ENCODE data around the gene TSACC. TPM values are rescaled to one million over a fixed set of nuclear protein-coding genes. Genes with fewer than 3 reads are reported as not detected.
A peak's percentile ranks its signal among the peaks of the same experiment; 100 is the strongest.

TSACC gene
- total RNA-seq, 1 donor from 2014 or later = 0.44 TPM

DNA sequence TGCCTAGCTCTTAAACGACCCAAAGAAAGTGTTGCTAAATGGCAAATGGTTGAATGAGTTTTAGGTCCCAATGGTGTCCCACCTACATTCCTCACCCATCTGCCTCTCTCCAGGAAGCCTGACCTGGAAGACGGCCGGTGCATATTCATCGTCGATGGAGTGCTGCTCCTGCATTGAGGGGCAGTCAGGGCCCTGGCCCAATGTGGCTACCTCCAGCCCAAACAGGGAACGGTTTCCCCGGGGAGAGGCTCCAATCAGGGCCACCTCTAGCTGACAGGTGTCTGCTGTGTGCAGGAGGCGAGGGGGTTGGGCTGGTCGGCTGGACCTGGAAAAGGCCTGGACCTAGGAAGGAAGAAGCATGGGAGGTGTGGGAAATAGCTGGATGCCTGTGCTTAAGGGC lies 44.4 kb upstream of the TSACC start:
- H3K4me3 Mint-ChIP-seq = no peak overlapping the region

DNA sequence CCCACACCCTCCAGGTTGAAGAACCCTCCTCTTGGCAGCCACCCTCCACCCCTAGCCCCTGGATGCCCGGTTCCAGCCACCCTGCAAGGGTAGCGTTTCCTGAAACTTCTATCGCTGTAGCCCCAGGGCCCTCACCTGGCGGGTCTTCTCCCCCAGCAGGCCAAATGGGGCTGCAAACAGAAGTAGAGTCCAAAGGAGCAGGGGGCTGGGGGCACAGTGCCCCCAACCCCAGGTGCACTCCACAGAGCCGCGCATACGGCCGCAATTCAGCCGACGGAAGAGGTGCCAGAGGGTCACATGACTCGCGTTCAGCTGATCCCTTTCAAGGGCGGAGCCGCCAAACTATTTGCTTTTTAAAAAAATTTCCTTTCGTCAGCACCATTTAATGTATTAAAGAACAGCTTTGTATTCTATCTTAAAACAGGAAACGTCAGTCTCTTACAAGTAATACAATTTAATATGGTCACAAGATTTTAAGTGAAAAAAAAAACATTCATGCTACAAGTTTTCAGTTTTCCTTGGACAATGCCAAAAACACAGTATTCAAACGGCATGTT lies 42.9 kb upstream of the TSACC start, which contains the start of gene GLMP:
TSS of gene GLMP (minus strand) at position 289 of the 557 bp plus-strand sequence. CDS start at position 255, 34 bp downstream.
- TF ChIP-seq CTCF (IDR thresholded peaks at IDR 0.05) = no peak
- ChIA-PET POLR2A (interaction anchor here (0.7 to 0.9 kb wide), 2 partner anchors 13 to 24 kb away, joined by 3 to 8 read pairs; partner anchors contain the start of gene SMG5), CTCF (interaction anchor here (1.0 kb wide), 1 partner anchor 24 kb away, joined by 5 read pairs; no protein-coding TSS in a partner anchor)
- peak within 1 kb of the TSS; percentile 46 for H3K27ac Mint-ChIP-seq
- intact Hi-C loops (cut with micrococcal nuclease) = loop anchor here (1.0 to 5.0 kb wide), 2 partner anchors 13 to 42 kb away; partner anchors contain the start of genes CCT3, SMG5 and TSACC
- H3K9me3 Mint-ChIP-seq = no peaks in the 10 kb centered on the region
- peaks cover 2% of the 10 kb centered on the region for H3K36me3 Mint-ChIP-seq (ENCODE audit: low read depth)
- ATAC-seq (ENCODE audit: low read depth) (peak; percentile 56), DNase-seq (peak; percentile 28)
- H3K27me3 Mint-ChIP-seq = no peaks in the 10 kb centered on the region
- peak within 1 kb of the TSS; percentile 87 for H3K4me3 Mint-ChIP-seq
- peaks cover 21% of the 10 kb centered on the region for H3K4me1 Mint-ChIP-seq

More for the DNA sequence above, 44.4 kb upstream of the TSACC start:
- Mint-ChIP-seq H3K36me3 (ENCODE audit: low read depth) (peaks cover 7% of the 10 kb centered on the region), H3K27ac (no peak overlapping the region), H3K9me3 (no peaks in the 10 kb centered on the region), H3K27me3 (no peaks in the 10 kb centered on the region), H3K4me1 (peaks cover 21% of the 10 kb centered on the region)
- no peak for ATAC-seq (ENCODE audit: low read depth)
- POLR2A ChIA-PET = interaction anchor here (1.4 kb wide), 1 partner anchor 11 kb away, joined by 5 read pairs; the partner anchor contains the start of gene SMG5
- DNase-seq = no peak
- CTCF ChIA-PET = no interaction called here
- TF ChIP-seq CTCF (IDR thresholded peaks at IDR 0.05) = no peak
- intact Hi-C loops (cut with micrococcal nuclease) = no loop called here

DNA sequence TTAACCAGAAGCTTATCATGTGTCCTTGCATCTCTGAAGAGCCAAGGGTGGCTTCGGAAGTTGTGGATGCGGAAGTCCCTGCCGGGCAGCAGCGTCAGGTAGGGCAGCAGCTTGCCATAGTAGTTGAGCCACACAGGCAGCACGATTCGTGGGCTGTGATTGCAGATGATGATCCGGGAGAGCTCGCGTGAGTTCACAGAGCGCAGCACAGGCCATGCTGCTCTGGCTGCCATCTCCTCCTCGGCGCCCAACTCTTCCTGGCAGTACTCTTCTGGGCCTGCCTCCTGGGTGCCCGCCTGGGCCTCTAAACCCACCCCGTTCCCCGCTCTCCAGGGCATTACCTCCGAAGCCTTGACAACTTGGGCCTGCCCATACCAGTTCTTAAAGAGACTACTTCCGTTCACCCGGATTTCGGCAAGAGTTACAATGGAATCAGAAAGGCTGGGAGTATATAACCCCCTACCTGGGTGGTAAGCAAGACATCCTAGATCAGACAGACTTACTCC lies 39.4 kb upstream of the TSACC start, which contains the start of gene VHLL:
TSS of gene VHLL (minus strand) at position 456 of the 506 bp plus-strand sequence. CDS start at position 338, 118 bp downstream.
- intact Hi-C loops (cut with micrococcal nuclease) = loop anchor here (5.0 kb wide), 1 partner anchor 38 kb away; the partner anchor contains the start of genes CCT3 and TSACC
- DNase-seq = no peak
- Mint-ChIP-seq H3K27ac (no peak within 1 kb of the TSS), H3K4me1 (peaks cover 15% of the 10 kb centered on the region), H3K9me3 (no peaks in the 10 kb centered on the region), H3K27me3 (no peaks in the 10 kb centered on the region), H3K36me3 (ENCODE audit: low read depth) (peaks cover 5% of the 10 kb centered on the region), H3K4me3 (no peak within 1 kb of the TSS)
- POLR2A ChIA-PET = no interaction called here
- ATAC-seq (ENCODE audit: low read depth) = no peak
- CTCF ChIA-PET = no interaction called here
- TF ChIP-seq CTCF (IDR thresholded peaks at IDR 0.05) = no peak

- CTCF ChIA-PET = interaction anchor here (0.6 kb wide), 1 partner anchor 407 kb away, joined by 3 read pairs; no protein-coding TSS in a partner anchor
These were observed 35.1 kb upstream of the TSACC start for GRCh38 chr1:156303241-156303640.

More at GRCh38 chr1:156303241-156303640, 35.1 kb upstream of the TSACC start:
- POLR2A ChIA-PET = interaction anchor here (0.7 kb wide), 2 partner anchors 17 kb away, joined by 6 read pairs; no protein-coding TSS in a partner anchor
- Mint-ChIP-seq H3K27me3 (no peaks in the 10 kb centered on the region), H3K27ac (no peak overlapping the region), H3K4me3 (no peak overlapping the region), H3K4me1 (no peaks in the 10 kb centered on the region), H3K36me3 (ENCODE audit: low read depth) (peaks cover 28% of the 10 kb centered on the region), H3K9me3 (no peaks in the 10 kb centered on the region)
- DNase-seq (no peak), ATAC-seq (ENCODE audit: low read depth) (no peak)
- no peak for TF ChIP-seq CTCF (IDR thresholded peaks at IDR 0.05)
- intact Hi-C loops (cut with micrococcal nuclease) = no loop called here

Measured in activated B cell treated with CpG ODN at 0.5 μM for 24 hours (primary cell).